Epithelial cell of esophagus (primary cell): ENCODE measurements around the gene ATXN7.

Source experiments
- DNase-seq: peaks from one replicate; pipeline ENCODE4 v3.0.0; 2010; ENCODE audit warnings: low read depth
- H3K4me3 ChIP-seq: 2 replicates; pipeline ENCODE4 v1.5.1; 2011; ENCODE audit warnings: mild to moderate bottlenecking, low read length, control low read depth
- TF ChIP-seq, protein P1 (sequence below): IDR thresholded peaks from 2 replicates; pipeline ENCODE4 v1.5.1; 2011; ENCODE audit warnings: low read depth, mild to moderate bottlenecking, low read length, control low read depth, inconsistent platforms; ENCODE audit not compliant: insufficient read depth; ENCODE audit errors: missing control alignments

Gene ATXN7

DNA sequence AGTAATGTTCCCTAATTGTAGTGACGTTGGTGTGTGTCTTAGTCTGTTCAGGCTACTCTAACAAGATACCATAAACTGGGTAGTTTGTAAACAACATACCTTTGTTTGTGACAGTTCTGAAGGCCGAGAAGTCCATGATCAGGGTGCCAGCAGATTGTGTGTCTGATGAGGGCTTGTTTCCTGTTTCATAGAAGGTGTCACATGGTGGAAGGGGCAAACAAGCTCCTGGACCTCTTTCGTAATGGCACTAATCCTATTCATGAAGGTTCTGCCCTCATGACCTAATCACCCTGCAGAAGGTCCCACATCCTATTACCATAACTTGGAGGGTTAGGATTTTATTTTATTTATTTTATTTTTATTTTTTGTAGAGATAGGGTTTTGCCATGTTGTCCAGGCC is 11.1 kb downstream of the ATXN7 start:
- TF ChIP-seq, protein P1, sequence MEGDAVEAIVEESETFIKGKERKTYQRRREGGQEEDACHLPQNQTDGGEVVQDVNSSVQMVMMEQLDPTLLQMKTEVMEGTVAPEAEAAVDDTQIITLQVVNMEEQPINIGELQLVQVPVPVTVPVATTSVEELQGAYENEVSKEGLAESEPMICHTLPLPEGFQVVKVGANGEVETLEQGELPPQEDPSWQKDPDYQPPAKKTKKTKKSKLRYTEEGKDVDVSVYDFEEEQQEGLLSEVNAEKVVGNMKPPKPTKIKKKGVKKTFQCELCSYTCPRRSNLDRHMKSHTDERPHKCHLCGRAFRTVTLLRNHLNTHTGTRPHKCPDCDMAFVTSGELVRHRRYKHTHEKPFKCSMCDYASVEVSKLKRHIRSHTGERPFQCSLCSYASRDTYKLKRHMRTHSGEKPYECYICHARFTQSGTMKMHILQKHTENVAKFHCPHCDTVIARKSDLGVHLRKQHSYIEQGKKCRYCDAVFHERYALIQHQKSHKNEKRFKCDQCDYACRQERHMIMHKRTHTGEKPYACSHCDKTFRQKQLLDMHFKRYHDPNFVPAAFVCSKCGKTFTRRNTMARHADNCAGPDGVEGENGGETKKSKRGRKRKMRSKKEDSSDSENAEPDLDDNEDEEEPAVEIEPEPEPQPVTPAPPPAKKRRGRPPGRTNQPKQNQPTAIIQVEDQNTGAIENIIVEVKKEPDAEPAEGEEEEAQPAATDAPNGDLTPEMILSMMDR, result no peak
- no peak for DNase-seq
- no peak overlapping the region for H3K4me3 ChIP-seq

DNA sequence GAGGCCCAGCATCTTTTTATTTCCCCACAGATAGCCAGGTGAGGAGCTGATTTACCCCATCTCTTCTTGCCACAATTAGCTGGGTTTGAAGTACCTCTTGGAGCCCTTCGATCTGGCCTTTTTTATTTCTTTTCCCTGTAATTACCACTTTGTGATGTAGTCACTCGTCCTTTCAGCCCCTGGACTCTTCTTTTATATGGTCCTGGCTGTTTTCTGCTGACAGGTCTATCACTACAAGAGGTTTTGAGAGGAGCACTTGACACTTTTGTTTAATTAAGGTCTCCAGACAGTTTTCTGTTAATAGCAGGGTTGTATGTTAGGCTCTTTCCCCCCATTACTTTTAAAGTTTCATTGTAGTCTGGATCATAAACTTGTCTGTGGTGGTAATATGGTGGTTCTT is 11.8 kb downstream of the ATXN7 start:
- H3K4me3 ChIP-seq, result no peak overlapping the region
- no peak for DNase-seq
- TF ChIP-seq, protein P1, result no peak

DNA sequence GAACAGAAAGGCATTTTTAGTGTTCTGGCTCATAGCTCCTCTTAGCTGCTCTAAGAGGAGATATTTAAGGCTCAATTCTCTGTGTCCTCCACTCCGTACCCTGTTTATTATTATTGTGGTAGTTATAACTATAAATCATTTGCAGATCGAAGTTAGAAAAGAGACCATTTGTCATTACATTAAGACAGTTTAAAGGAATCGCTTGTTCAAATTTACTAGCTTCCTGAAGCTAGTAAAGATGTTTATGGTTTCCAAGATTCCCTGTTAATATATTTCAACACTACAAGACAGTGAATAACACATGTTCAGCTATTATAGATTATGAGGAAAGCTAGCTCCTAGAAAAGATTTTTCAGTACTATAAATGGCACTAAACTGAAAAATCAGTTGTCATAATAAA is 12.6 kb downstream of the ATXN7 start:
- H3K4me3 ChIP-seq, result no peak overlapping the region
- DNase-seq, result no peak
- TF ChIP-seq, protein P1, result no peak

DNA sequence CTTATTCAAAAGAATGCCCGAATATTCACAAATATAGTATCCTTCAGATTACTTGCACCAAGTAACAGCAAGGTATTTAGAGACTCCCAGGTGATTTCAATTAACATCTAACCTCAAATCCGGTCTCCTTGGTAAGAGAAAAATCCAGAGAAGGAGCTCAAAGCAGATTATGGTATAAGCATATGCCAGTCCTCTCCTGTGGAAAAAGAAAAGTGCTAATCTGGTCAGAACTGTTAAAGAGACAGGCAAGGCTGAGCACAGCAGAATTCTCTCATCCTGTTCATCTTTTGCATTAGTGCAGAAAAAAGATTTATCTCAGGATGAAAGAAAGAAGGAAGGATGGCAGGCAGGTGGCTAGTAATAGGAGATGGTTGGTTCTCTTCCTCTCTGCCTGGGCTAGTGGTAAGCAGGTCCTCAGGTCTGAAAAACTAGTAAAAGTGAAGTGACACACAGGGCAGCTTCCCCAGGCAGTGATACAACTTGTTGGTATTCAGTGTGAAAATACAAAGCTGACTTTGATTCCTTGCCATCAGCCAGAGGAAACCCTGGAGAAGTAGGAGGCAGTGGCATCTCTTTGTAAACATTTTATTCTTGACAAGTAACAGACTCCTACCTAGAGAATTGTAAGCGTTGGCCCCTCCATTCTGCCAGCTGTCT is 14.2 kb downstream of the ATXN7 start:
- no peak overlapping the region for H3K4me3 ChIP-seq
- TF ChIP-seq, protein P1, result no peak
- no peak for DNase-seq

DNA sequence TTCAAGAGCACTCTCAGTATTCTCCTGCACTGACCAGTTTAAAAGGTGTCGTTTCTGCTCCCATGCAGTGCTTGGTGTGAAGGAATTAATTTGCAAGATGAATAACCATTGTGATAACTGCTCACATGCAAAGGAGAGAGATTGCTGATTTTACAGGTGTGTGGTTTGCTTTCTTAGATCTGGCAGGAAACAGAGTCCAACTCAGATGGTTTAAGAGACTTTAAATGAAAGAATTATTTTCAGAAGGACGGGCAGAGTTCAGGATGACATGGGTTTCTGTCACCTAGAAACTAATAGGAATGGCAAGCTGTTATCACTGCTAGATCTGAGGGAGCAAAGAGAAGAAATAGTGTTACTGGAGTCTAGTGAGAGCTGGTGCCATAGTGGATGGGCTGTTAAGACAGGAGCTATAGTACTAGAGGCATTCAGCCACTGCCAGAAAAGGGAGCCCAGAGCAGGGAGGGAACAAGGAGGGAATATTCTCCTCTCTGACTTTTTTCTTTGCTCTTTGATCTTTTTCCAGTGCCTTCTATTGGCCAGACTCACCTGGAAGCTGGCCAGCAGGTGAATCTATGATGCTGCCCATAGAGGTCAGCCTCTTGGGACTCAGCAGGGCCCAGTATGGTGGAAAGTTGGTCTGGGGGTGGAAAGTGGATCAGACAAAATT is 14.9 kb downstream of the ATXN7 start:
- TF ChIP-seq, protein P1, result no peak
- H3K4me3 ChIP-seq, result no peak overlapping the region
- DNase-seq, result no peak

DNA sequence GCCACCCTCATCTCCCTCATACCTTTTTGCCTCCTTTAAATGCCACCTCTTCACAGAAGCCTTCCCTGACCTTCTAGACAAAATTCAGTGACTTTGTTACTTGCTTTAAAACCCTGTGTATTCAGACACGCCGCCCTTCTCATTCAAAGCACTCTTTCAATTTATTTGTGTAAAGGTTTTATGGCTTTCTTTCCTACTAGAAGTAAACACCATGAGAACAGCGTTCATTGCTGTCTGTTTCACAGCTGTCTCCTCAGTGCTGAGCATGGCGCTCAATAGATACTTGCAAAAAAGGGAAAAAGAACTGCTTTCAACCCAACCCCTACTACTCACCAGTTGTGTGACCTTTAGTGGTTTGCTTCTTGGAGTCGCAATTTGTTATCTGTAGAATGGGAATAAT is 17.0 kb downstream of the ATXN7 start:
- DNase-seq, result no peak
- TF ChIP-seq, protein P1, result no peak
- H3K4me3 ChIP-seq, result no peak overlapping the region

DNA sequence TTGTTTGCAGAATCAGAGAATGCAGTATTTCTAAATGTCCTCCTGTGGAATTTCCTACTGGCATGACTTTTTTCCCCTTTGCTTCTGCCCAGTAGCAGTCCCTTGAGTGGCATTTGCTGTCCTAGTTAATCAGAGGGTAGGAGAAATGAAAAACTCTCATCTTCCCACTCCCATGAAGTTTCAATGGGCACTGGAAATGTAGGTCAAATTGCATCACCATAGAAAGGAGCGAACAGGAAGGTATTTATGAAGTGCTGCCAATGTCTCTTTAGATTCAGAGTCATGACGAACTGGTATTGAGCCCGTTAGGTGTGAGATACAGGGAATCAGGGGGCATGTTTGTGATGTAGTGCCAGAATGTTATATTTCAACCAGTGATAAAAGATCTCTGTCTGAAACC is 23.2 kb downstream of the ATXN7 start:
- TF ChIP-seq, protein P1, result no peak
- no peak for DNase-seq
- H3K4me3 ChIP-seq, result no peak overlapping the region
